HepG2 (cell line): ENCODE data around the gene NAV2. TPM values are rescaled to one million over a fixed set of nuclear protein-coding genes. Genes with fewer than 3 reads are reported as not detected.

ENCODE experiments used
- ATAC-seq: fragments of 200-7000 bp; cut with Tn5 transposase; 3 replicates; pipeline ENCODE4 v1.9.1; 2020; ENCODE audit warnings: mild to moderate bottlenecking, moderate library complexity
- BruUV-seq: library from RNA; stranded (reverse); fragments of 400-500 nt; replicated peaks from 2 replicates; lab custom pipeline; 2021; lab: Mats Ljungman, UMichigan
- CTCF ChIA-PET: fragments of 300-600 bp; formaldehyde crosslinking; extraction: SDS; loops from one replicate; lab custom pipeline; 2021; ENCODE audit warnings: low total read pairs, inconsistent platforms, low intra/inter-chr PET ratio; lab: Yijun Ruan, JAX
- POLR2A ChIA-PET: fragments of 350-600 bp; sonication (Branson Sonifier 250); formaldehyde crosslinking; loops from one replicate; lab custom pipeline; 2020; ENCODE audit warnings: antibody characterized with exemption, inconsistent platforms; lab: Yijun Ruan, JAX
- DNase-seq: peaks from one replicate; pipeline ENCODE4 v3.0.0-alpha.2; 2015; ENCODE audit warnings: low spot score
- FAIRE-seq: peaks from 3 replicates; lab custom pipeline; 2011; peaks lifted over from hg19 to GRCh38; lab: Jason Lieb, UNC
- H2AFZ ChIP-seq: one replicate; pipeline ENCODE4 v1.6.1; 2011; ENCODE audit warnings: low read length, inconsistent platforms
- H3K27ac ChIP-seq: fragments of 300-600 bp; 3 replicates; pipeline ENCODE4 v1.8.0; 2011; ENCODE audit warnings: mixed run types, mild to moderate bottlenecking, mixed read lengths, low read length, inconsistent platforms; ENCODE audit not compliant: insufficient read depth; ENCODE audit errors: extremely low read length
- H3K27me3 ChIP-seq, 2 experiments: fragments of 200-600 bp in 1 of 2; 2 replicates in 1 of 2; 3 replicates in 1 of 2; pipeline versions ENCODE4 v1.6.0 to v1.8.0; 2011; ENCODE audit warnings: low read length in 2 of 2, mild to moderate bottlenecking in 2 of 2, moderate library complexity in 2 of 2, inconsistent platforms in 1 of 2; ENCODE audit not compliant: insufficient read depth in 2 of 2, control insufficient read depth in 1 of 2
- H3K36me3 ChIP-seq, 2 experiments: fragments of 200-600 bp in 1 of 2; replicated peaks in 1 of 2; 2 replicates in 1 of 2; 3 replicates in 1 of 2; pipeline versions ENCODE4 v1.5.1 to v1.8.0; 2011; ENCODE audit warnings: low read length in 2 of 2, inconsistent platforms in 1 of 2; ENCODE audit not compliant: insufficient read depth in 2 of 2, control insufficient read depth in 1 of 2
- H3K4me1 ChIP-seq: 2 replicates; pipeline ENCODE4 v1.5.1; 2012; ENCODE audit warnings: low read length, inconsistent platforms; ENCODE audit not compliant: insufficient read depth
- H3K4me2 ChIP-seq: 2 replicates; pipeline ENCODE4 v1.6.0; 2011; ENCODE audit warnings: low read depth, low read length, inconsistent platforms
- H3K4me3 ChIP-seq, 3 experiments: fragments of 200-600 bp in 1 of 3; sonication (generic), shearing (Covaris generic) in 1 of 3; replicated peaks in 1 of 3; 2 replicates each; pipeline ENCODE4 v1.5.1; 2011 to 2016; ENCODE audit warnings: low read length in 3 of 3, inconsistent platforms in 2 of 3, low read depth in 2 of 3, mild to moderate bottlenecking in 2 of 3, control low read depth in 1 of 3, mixed read lengths in 1 of 3; ENCODE audit not compliant: insufficient read depth in 1 of 3
- H3K79me2 ChIP-seq: one replicate; pipeline ENCODE4 v1.6.1; 2011; ENCODE audit warnings: low read length, inconsistent platforms; ENCODE audit not compliant: insufficient read depth
- H3K9ac ChIP-seq: 2 replicates; pipeline ENCODE4 v1.6.0; 2011; ENCODE audit warnings: mild to moderate bottlenecking, low read depth, low read length, inconsistent platforms; ENCODE audit not compliant: insufficient read depth
- H3K9me3 ChIP-seq: 2 replicates; pipeline ENCODE4 v1.5.1; 2012; ENCODE audit warnings: mild to moderate bottlenecking, low read length
- H4K20me1 ChIP-seq: 2 replicates; pipeline ENCODE4 v1.6.0; 2011; ENCODE audit warnings: inconsistent platforms, mild to moderate bottlenecking, low read length, moderate library complexity; ENCODE audit not compliant: insufficient read depth
- CCAR2 ChIP-seq: fragments of 200-400 bp; formaldehyde crosslinking; optimal IDR thresholded peaks from 2 replicates; pipeline ENCODE3; 2018; ENCODE audit warnings: low read depth, mild to moderate bottlenecking, low read length, moderate library complexity
- EEA1 ChIP-seq: sonication (generic); formaldehyde crosslinking; IDR thresholded peaks from 2 replicates; pipeline ENCODE4 v1.5.1; 2020; ENCODE audit warnings: mild to moderate bottlenecking, missing genetic modification reagents, borderline replicate concordance
- HCFC1 ChIP-seq: fragments of 150-350 bp; IDR thresholded peaks from 2 replicates; pipeline ENCODE4 v1.6.1; 2014; ENCODE audit warnings: low read depth, low read length
- KAT8 ChIP-seq: IDR thresholded peaks from 2 replicates; pipeline ENCODE4 v1.6.1; 2016; ENCODE audit warnings: missing genetic modification reagents, missing compliant biosample characterization
- MEIS1 ChIP-seq: sonication (generic); formaldehyde crosslinking; IDR thresholded peaks from 2 replicates; pipeline ENCODE4 v1.9.0; 2021; ENCODE audit warnings: mild to moderate bottlenecking, missing genetic modification reagents, moderate library complexity, borderline replicate concordance
- MIER3 ChIP-seq: IDR thresholded peaks from 2 replicates; pipeline ENCODE4 v1.6.1; 2016; ENCODE audit warnings: missing compliant biosample characterization, borderline replicate concordance
- PHF21A ChIP-seq: sonication (generic); formaldehyde crosslinking; IDR thresholded peaks from 2 replicates; pipeline ENCODE4 v1.5.0; 2020; ENCODE audit warnings: mild to moderate bottlenecking, missing genetic modification reagents
- SRF ChIP-seq: IDR thresholded peaks from 2 replicates; pipeline ENCODE4 v1.6.1; 2011; ENCODE audit warnings: mild to moderate bottlenecking, low read depth, low read length, moderate library complexity
- TAF15 ChIP-seq: fragments of 200-400 bp; formaldehyde crosslinking; IDR thresholded peaks from one replicate; pipeline ENCODE4 v1.6.1; 2018; ENCODE audit warnings: mild to moderate bottlenecking, low read depth, low read length; ENCODE audit not compliant: poor library complexity, severe bottlenecking
- UBTF ChIP-seq: sonication (generic); formaldehyde crosslinking; IDR thresholded peaks from 2 replicates; pipeline ENCODE4 v1.4.0; 2020; ENCODE audit warnings: mild to moderate bottlenecking, missing genetic modification reagents
- XRCC5 ChIP-seq: fragments of 200-400 bp; formaldehyde crosslinking; optimal IDR thresholded peaks from 2 replicates; pipeline ENCODE3; 2017; ENCODE audit warnings: mild to moderate bottlenecking, low read length
- ZNF414 ChIP-seq: sonication (generic); formaldehyde crosslinking; IDR thresholded peaks from 2 replicates; pipeline ENCODE4 v1.5.0; 2020; ENCODE audit warnings: missing genetic modification reagents
- ZNF451 ChIP-seq: sonication (generic); formaldehyde crosslinking; IDR thresholded peaks from 2 replicates; pipeline ENCODE4 v1.5.0; 2020; ENCODE audit warnings: mild to moderate bottlenecking, missing genetic modification reagents
- ZZZ3 ChIP-seq: sonication (generic); formaldehyde crosslinking; IDR thresholded peaks from 2 replicates; pipeline ENCODE4 v1.4.0; 2020; ENCODE audit warnings: missing genetic modification reagents, mild to moderate bottlenecking, borderline replicate concordance
- WGBS: methylation state at CpG from one replicate; pipeline ENCODE4 v1.1.6; 2017; ENCODE audit warnings: low lambda C conversion rate; 5-methylcytosine and 5-hydroxymethylcytosine counted together
- in situ Hi-C: cut with HindIII; loops from 2 replicates; pipeline ENCODE4 v1.10.0; 2017; ENCODE audit warnings: low pct_unique_long_range_greater_than_20kb; ENCODE audit not compliant: extremely low pct_ligation_motif_present
- intact Hi-C: fragments of 100-400 bp; cut with micrococcal nuclease; formaldehyde crosslinking; loops from one replicate; pipeline ENCODE4 v1.10.0; 2022; ENCODE audit not compliant: unreplicated experiment
- polyA plus RNA-seq, 8 experiments: library from polyadenylated mRNA; depleted of rRNA in 3 of 8; stranded (reverse) in 7 of 8; unstranded in 1 of 8; fragments of >200 nt; fragmentation: Illumina TruSeq in 4 of 8; extraction: Trizol in 4 of 8; gene quantifications; 2 replicates each; pipeline versions ENCODE4 v1.2.1 to v1.2.3, GENCODE V29; 2011 to 2016; ENCODE audit warnings: low read depth in 4 of 8, missing spikeins in 1 of 8, mixed read lengths in 1 of 8; ENCODE audit not compliant: insufficient read depth in 1 of 8
- total RNA-seq, 5 experiments: library from RNA; depleted of rRNA; stranded (reverse); fragments of >200 nt; fragmentation: Illumina TruSeq; extraction: Trizol; gene quantifications; 2 replicates each; pipeline ENCODE4 v1.2.3, GENCODE V29; 2016; ENCODE audit warnings: low read depth in 1 of 5
- TF ChIP-seq, protein P1 (sequence below): sonication (generic); formaldehyde crosslinking; IDR thresholded peaks from 2 replicates; pipeline ENCODE4 v1.5.0; 2020; ENCODE audit warnings: mild to moderate bottlenecking, missing genetic modification reagents, moderate library complexity
- TF ChIP-seq, protein P2 (sequence below): sonication (generic); formaldehyde crosslinking; IDR thresholded peaks from 2 replicates; pipeline ENCODE4 v1.4.0; 2020; ENCODE audit warnings: missing genetic modification reagents

The NAV2 gene
- total and polyA plus RNA-seq, 2 of the 13 experiments (the other 11 are each of a cell fraction or from before 2014, with no cell fraction given): 9.3 to 34.6 TPM

GRCh38 chr11:19827399-19828135 lies 114.9 kb downstream of the NAV2 start:
- intact Hi-C loops (no loop called here), in situ Hi-C loops (no loop called here)
- H3K9me3 ChIP-seq: no peaks in the 10 kb centered on the region
- CTCF ChIA-PET: no interaction called here
- H3K4me2 ChIP-seq: no peak overlapping the region
- no peak overlapping the region for H3K4me3 ChIP-seq
- H3K9ac ChIP-seq: no peak overlapping the region
- no TSS peak for BruUV-seq
- H2AFZ ChIP-seq: no peak overlapping the region
- no peak for DNase-seq
- TF ChIP-seq ZNF451: no peak
- no peak for TF ChIP-seq KAT8 (CRISPR knock-in tag)
- TF ChIP-seq TAF15: no peak
- no peak for TF ChIP-seq ZZZ3 (CRISPR knock-in tag)
- TF ChIP-seq XRCC5: no peak
- TF ChIP-seq MIER3 (CRISPR knock-in tag): no peak
- TF ChIP-seq, protein P1, sequence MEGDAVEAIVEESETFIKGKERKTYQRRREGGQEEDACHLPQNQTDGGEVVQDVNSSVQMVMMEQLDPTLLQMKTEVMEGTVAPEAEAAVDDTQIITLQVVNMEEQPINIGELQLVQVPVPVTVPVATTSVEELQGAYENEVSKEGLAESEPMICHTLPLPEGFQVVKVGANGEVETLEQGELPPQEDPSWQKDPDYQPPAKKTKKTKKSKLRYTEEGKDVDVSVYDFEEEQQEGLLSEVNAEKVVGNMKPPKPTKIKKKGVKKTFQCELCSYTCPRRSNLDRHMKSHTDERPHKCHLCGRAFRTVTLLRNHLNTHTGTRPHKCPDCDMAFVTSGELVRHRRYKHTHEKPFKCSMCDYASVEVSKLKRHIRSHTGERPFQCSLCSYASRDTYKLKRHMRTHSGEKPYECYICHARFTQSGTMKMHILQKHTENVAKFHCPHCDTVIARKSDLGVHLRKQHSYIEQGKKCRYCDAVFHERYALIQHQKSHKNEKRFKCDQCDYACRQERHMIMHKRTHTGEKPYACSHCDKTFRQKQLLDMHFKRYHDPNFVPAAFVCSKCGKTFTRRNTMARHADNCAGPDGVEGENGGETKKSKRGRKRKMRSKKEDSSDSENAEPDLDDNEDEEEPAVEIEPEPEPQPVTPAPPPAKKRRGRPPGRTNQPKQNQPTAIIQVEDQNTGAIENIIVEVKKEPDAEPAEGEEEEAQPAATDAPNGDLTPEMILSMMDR (CRISPR knock-in tag): no peak
- no peak for TF ChIP-seq CCAR2
- no peak for TF ChIP-seq HCFC1
- TF ChIP-seq, protein P2, sequence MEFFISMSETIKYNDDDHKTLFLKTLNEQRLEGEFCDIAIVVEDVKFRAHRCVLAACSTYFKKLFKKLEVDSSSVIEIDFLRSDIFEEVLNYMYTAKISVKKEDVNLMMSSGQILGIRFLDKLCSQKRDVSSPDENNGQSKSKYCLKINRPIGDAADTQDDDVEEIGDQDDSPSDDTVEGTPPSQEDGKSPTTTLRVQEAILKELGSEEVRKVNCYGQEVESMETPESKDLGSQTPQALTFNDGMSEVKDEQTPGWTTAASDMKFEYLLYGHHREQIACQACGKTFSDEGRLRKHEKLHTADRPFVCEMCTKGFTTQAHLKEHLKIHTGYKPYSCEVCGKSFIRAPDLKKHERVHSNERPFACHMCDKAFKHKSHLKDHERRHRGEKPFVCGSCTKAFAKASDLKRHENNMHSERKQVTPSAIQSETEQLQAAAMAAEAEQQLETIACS (CRISPR knock-in tag): no peak
- TF ChIP-seq MEIS1 (CRISPR knock-in tag): no peak
- TF ChIP-seq PHF21A (CRISPR knock-in tag): no peak
- no peak for TF ChIP-seq SRF
- TF ChIP-seq EEA1 (CRISPR knock-in tag): no peak
- no peak for TF ChIP-seq UBTF (CRISPR knock-in tag)
- no peak for TF ChIP-seq ZNF414 (CRISPR knock-in tag)
- 7% methylated on average over 12 of the region's 12 CpGs for WGBS
- FAIRE-seq: no peak
- H3K79me2 ChIP-seq: no peaks in the 10 kb centered on the region
- ATAC-seq: no peak
- 0 out of 2 replicates have a peak, but pooled peaks cover under 1% of the 10 kb centered on the region for H3K4me1 ChIP-seq
- H4K20me1 ChIP-seq: no peaks in the 10 kb centered on the region
- no peaks in the 10 kb centered on the region for H3K36me3 ChIP-seq
- no peak overlapping the region for H3K27ac ChIP-seq
- peaks cover 1 to 19% of the 10 kb centered on the region in 2 experiments; a peak in 4 of 5 replicates for H3K27me3 ChIP-seq
- POLR2A ChIA-PET: no interaction called here
